GM12891 (cell line): ENCODE results near the gene ABHD18.

Experiments
- DNase-seq: peaks from one replicate; pipeline ENCODE4 v3.0.0; 2011; ENCODE audit warnings: low spot score; ENCODE audit not compliant: insufficient read length
- FAIRE-seq: peaks from 2 replicates; lab custom pipeline; 2011; peaks lifted over from hg19 to GRCh38; lab: Jason Lieb, UNC
- PAX5 ChIP-seq: IDR thresholded peaks from 2 replicates; pipeline ENCODE4 v1.6.1; 2011; ENCODE audit warnings: low read length, moderate library complexity, mild to moderate bottlenecking; ENCODE audit not compliant: insufficient read depth, severe bottlenecking
- POLR2A ChIP-seq: IDR thresholded peaks from 2 replicates; pipeline ENCODE4 v1.6.1; 2011; ENCODE audit warnings: low read depth, low read length, control low read depth
- POLR2AphosphoS5 ChIP-seq: IDR thresholded peaks from 2 replicates; pipeline ENCODE4 v1.6.1; 2011; ENCODE audit warnings: low read depth, low read length, control low read depth
- POU2F2 ChIP-seq: IDR thresholded peaks from 2 replicates; pipeline ENCODE4 v1.6.1; 2011; ENCODE audit warnings: low read depth, mild to moderate bottlenecking, control low read depth, low read length, moderate library complexity
- SPI1 ChIP-seq: IDR thresholded peaks from 2 replicates; pipeline ENCODE4 v1.6.1; 2011; ENCODE audit warnings: low read depth, low read length, control low read depth
- TAF1 ChIP-seq: IDR thresholded peaks from 2 replicates; pipeline ENCODE4 v1.6.1; 2011; ENCODE audit warnings: low read depth, low read length, control low read depth

The ABHD18 gene

GRCh38 chr4:128068918-128069317 lies 103.7 kb downstream of the ABHD18 start:
- FAIRE-seq (peak; percentile 9), DNase-seq (no peak)
- TF ChIP-seq POU2F2 (no peak), POLR2AphosphoS5 (no peak), SPI1 (no peak), PAX5 (no peak), TAF1 (no peak), POLR2A (no peak)

DNA sequence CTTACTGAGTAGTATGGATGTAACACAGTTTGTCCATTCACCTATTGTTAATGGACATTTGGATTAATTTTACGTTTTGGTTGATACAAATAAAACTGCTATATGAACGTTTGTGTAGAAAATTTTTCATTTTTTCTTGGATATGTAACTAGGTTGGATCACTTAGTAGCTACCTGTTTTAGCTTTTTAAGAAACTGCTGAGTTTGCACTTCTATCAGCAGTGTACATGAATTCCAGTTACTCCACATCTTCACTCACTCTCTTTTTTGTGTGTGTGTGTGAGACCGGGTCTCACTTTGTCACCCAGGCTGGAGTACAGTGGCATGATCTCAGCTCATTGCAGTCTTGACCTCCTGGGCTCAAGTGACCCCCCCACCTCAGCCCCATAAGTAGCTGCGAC lies 111.3 kb downstream of the ABHD18 start:
- FAIRE-seq = no peak
- TF ChIP-seq POLR2A = no peak
- no peak for TF ChIP-seq SPI1
- TF ChIP-seq TAF1 = no peak
- DNase-seq = no peak
